ENCODE data around the gene LMO1.

The LMO1 gene

GRCh38 chr11:8242499-8243280 lies 21.0 kb downstream of the LMO1 start:
- no peak for DNase-seq (ENCODE audit: low read depth)

DNA sequence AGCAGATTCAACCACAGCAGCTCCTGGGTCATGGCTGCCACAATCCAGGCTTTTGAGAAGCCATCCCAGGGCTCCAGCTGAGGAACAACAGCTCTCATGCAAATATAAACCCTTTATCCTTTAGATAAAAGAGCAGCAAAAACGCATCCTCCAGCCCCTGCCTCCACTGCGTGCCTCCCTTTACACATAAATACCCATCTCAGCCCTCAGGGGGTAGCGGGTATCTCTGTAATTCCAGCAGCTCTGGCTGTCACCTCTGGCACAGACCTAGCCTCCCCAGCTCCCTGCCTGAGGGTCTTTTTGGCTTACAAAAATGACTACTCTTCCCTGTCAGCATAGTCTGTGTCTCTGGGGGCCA lies 21.6 kb downstream of the LMO1 start:
- DNase-seq (ENCODE audit: low read depth), result no peak

- DNase-seq (ENCODE audit: low read depth), result no peak
Observed at GRCh38 chr11:8241373-8242117, 22.1 kb downstream of the LMO1 start.

DNA sequence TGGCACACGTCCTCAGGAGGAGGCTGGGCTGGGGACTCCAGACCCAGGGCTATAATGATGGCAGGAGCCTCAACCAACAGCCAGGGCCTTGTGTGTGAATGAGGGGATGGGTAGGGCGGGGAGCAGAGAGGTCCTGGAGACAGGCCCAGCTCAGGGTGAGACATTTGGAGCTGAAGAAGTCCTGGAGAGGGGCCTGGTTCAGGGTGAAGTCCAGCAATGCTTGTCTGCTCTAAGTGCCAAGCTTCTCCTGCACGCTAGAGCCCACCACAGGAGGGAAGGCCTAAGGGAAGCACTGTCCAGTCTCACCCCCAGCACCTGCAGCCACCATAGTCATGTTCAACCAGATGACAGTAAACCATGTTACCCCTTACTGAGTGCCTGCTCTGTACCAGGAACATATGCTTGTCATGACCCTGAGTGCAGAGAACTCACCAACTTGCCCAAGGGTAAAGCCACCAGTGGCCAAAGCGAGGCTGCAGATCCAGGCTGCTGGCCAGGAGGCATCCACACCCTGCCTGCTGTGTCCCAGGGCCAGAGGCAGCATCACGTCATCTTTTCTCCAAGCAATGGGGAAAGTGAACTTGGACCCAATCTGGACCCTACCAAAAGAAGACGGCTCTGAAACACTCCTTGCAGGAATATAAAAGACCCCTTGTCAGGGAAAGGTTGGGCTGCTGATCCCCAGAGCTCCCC lies 24.0 kb downstream of the LMO1 start:
- DNase-seq (ENCODE audit: low read depth), result no peak

DNA sequence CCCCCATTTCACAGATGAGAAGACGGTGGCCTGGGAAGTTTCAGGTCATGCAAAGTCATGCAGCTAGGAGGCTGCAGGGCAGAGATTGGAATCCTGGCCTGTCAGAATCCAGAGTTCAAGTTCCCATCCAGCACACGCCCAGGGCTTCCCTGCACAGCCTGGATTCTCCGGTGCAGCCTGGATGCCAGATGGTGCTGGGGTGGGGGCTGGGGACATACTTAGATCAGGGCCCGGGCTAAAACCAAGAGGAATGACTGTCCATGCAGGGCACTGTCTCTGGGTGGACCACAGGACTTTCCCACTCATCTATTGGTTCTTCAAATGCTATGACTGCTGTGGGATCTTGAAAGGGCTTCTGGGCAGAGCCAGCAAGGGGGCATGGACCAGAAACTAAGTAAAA lies 24.6 kb downstream of the LMO1 start:
- no peak for DNase-seq (ENCODE audit: low read depth)

GRCh38 chr11:8237453-8237852 lies 26.2 kb downstream of the LMO1 start:
- DNase-seq (ENCODE audit: low read depth), result no peak

- no peak for DNase-seq (ENCODE audit: low read depth)
Observed at GRCh38 chr11:8235925-8236324, 27.8 kb downstream of the LMO1 start.

- DNase-seq (ENCODE audit: low read depth), result no peak
Observed at GRCh38 chr11:8234910-8235309, 28.8 kb downstream of the LMO1 start.

DNA sequence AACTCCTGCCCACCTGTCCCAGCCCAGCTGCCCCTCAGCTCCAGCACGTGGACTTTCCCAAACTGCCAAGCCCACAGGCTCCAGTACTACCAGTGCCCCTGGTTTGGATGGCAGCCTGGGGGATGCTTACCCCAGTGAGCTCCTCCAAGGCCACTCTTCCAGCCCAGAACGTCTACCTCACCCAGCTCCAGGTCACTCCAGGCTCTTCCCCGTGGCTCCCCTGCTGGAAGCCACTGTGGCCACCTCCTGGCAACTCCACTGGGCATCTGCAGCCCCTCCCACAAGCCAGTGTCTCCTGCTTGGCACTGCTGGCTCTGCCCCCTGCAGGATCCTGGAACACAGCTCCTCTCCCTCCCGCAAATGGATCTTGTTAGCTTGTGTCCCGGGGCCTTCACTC lies 29.3 kb downstream of the LMO1 start:
- no peak for DNase-seq (ENCODE audit: low read depth)

- peak; percentile 60 for DNase-seq (ENCODE audit: low read depth)
Observed at GRCh38 chr11:8233691-8234424, 29.8 kb downstream of the LMO1 start.

DNA sequence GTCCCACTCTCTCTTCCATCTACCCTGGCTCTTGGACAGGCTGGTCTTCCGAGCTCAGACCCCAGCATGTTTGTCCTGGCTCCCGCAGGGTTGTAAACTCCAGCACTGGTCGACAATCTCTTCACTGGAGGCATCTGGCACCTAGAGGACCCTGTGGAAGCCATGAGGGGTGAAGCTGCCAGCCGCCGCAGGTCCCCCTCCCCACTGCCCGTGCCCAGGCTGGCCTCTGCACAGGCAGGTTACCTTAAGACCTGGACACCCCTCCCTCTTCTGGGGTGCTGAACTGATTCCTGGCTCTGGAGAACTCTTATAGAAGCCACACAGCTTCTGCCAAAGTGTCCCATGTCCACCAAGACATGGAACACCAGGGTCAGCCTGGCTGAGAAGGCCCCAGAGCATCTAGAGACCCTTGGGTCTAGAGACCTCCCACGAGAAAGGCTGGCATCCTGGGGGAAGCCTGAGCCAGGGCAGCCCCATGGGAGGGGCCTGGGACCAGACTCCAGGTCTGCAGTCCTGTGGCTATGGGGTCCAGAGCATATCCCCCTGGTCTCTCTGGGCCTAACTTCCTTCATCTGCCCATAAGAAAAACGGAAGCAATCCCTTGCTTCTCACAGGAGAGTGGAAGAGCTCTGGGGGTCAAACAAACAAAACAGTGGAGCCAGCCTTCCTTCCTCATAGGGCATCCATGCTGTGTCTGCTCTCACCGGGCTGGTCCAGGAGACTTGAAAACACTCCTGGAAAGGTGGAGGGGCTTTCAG lies 30.6 kb downstream of the LMO1 start:
- no peak for DNase-seq (ENCODE audit: low read depth)

DNA sequence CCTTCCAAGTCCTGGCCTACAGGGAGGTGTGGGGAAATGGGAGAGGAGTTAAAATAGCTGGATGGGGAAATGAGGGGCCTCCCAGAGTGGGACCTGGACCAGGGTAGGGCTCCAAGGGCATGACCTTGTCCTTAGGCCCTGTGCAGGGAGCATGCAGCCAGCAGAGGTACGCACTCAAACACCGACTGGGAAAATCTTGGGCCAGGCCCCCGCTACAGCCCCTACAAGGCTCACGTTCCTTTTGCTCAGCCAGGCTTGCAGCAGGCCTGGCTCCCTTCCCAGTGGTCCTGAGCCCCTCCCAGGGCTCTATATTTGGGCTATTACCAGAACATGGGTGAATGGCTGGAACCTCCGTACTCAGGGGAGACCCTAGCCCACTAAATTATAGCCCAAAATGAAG lies 31.3 kb downstream of the LMO1 start:
- DNase-seq (ENCODE audit: low read depth), result no peak

- DNase-seq (ENCODE audit: low read depth), result no peak
Observed at GRCh38 chr11:8231979-8232378, 31.7 kb downstream of the LMO1 start.

- no peak for DNase-seq (ENCODE audit: low read depth)
Observed at GRCh38 chr11:8230921-8231847, 32.5 kb downstream of the LMO1 start.

DNA sequence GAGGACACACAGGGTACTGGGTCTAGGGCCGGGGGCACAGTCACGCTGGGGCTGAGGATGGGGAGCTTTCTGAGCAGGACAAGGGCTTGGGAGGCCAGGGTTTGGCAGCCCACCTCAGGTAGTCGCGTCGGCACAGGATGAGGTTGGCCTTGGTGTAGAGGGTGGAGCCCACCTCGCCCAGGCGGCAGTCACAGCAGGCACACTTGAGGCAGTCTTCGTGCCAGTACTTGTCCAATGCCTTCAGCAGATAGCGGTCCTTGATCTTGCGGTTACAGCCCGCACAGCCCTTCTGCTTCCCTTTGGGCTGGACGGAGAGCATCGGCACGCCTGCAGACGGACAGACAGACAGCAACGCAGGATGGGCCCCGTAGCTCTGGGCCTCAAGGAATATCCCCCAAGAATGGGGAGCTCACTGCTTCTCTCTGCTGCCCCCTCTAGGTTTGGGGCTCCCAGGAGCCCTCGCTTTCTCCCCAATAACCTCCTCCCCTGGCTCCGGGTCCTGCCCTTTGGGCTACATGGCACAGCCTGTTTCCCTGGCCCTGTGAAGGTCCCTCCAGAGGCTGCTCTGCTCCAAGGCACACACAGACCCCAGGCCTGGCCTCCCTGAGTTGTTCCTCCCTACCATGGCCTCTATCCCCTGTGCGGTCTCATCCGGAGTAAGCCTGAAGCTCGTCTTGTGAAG lies 33.4 kb downstream of the LMO1 start:
- no peak for DNase-seq (ENCODE audit: low read depth)

DNA sequence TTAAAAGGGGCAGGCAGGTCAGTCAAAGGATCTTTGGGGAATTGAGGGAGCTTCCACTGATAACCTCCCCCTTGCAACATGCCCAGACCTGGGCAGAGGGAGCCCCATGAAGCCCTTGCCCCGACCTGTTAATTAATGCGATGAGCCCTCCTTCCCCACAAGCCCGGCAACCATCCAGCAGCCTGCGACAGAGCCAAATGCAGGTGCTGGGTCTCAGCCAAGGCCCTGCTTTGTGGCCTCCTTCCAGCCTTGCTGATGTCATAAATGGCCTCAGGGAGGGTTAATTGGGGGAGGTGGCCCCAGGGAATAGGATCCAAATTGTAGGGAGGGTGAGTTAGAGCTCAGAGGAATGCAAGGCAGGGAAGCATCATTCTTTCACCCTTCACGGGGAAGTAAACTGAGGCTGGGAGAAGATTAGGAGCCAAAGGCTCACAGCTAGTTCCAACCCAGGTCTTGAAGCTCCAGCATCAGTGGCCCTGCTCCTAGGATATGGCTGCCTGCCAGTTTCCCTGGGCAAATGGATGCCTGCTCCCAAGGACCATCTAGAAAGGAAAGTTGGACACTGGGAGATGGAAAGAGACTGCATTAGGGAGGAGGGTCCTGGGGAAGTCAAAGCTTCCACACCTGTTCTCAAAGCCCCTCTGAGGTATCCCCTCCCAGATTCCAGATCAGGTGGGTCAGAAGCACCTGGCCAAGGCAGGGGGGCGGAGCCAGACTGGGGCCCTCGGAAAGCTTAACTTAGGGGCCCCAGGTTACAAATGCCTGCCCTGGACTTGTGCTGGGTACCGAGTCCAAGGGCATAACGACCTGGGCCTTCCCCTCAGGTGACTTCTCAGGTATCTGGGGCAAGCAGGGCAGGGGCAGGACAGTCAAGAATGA lies 34.1 kb downstream of the LMO1 start:
- DNase-seq (ENCODE audit: low read depth), result no peak

DNA sequence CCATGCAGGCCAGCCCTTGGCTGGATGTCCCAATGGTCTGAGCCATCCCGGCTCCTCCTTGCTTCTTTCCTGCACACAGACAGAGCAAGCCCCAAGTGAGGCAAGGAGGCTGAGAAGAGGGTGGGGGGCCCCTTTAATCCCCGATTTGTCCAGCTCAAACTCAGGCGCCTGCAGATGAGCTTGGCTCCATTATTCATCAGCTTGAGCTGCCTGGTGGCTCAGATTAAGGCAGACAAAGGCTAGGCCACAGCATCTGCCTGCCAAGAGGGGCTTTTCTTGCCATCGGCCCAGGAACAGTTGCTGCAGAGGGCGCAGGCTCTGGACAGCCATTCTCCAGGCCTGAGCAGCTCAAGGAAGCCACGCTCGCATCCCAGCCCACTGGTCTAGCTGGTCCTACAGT lies 35.4 kb downstream of the LMO1 start:
- DNase-seq (ENCODE audit: low read depth), result no peak

GRCh38 chr11:8227156-8228152 lies 36.2 kb downstream of the LMO1 start:
- DNase-seq (ENCODE audit: low read depth), result peak; percentile 10
